ENCODE results near the gene SLC44A1.

Gene SLC44A1

GRCh38 chr9:105275938-105276337 is 31.5 kb downstream of the SLC44A1 start:
- no peak for DNase-seq

- no peak for DNase-seq
Measured at GRCh38 chr9:105278751-105279150, 34.3 kb downstream of the SLC44A1 start.

GRCh38 chr9:105280691-105281090 is 36.2 kb downstream of the SLC44A1 start:
- no peak for DNase-seq

DNA sequence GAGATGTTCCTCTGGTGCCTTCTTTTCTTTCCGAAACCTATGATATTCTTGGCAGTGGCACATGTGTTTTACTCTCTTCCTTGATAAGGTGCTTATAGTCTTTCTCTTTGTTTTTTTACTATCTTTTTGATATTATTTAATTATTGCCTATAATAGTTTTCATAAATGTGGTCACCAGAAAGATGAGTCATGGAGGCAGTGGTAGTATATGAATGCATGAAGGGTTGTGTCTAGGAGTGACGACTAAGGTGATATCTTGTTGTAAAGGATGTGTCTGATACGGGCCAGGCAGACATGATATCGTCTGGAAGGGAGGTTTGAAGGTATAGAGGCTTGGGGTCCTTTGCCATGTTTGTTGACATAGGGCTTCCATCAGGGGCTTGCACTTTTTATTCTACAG is 36.8 kb downstream of the SLC44A1 start:
- no peak for DNase-seq

DNA sequence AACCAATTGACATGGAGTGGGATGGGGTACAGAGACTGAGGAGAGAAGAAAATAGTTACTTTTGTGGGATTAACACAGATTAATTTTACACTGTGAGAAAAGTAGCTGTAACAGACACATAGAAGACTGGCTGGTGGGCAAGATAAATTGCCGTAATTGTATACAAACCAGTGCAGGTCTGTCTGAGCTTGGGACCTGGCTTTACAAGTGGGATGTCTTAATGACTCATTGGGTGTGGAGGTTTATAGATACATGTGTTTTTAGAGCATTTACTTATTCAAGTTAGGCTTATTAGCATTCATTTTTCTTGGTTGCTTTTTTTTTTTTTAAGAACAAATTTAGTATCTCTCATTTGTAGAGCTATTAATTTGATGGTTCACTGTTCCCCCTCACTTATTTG is 37.5 kb downstream of the SLC44A1 start:
- no peak for DNase-seq

DNA sequence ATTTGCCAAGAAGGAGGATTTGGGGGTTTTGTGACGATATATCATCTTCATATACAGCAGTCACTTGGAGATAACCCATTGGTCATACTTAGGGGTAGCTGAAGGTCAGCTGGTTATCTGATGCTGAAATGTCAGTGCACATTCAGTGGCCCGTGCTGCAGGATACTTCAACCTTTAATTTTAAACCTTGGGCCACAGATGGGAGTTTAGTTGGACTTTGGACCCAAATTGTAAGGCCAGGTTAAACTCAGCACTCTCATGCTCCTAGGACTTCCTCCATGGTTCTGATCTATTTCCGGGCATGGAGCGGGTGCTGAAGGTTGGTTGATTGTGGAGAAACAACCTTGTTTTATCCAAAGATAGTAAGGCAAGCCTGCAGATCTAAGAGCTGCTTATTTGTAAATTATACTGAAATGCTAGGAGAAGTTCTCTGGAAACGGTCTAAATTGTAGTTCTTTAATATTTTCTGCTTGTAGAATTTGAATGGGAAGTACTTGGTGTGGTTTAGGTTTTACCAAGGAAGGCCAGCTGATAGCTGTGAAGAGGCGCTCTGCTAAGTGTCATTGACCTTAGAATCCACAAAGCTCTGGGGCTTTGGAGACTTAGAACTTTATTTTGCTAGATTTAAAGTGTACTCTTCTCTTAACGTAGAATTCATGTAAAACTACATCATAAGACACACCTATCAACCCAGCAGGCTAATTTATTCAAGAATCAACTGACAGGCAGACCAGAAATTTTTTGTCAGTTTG is 38.6 kb downstream of the SLC44A1 start:
- no peak for DNase-seq

DNA sequence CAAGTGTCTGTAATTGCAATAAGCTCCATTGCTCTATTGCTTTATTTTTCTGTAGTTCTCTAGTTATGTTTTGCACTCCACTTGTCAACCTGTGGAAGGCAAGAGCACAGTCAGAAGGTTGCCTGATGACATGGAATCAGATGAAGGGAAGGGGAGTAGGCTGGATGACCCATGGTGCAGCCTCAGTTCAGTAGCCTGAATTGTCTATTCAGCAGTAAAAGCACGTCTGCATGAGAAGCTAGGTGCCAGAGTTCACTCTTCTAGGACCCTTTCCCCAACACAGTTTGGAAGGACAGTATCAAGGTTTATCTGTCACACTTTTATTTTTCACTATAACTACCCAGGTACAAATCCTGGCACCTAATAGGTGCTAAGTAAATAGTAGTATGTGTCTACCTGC is 39.3 kb downstream of the SLC44A1 start:
- no peak for DNase-seq

GRCh38 chr9:105284463-105284862 is 40.0 kb downstream of the SLC44A1 start:
- no peak for DNase-seq

- DNase-seq: no peak
Measured at GRCh38 chr9:105286098-105286497, 41.6 kb downstream of the SLC44A1 start.

GRCh38 chr9:105289305-105289704 is 44.9 kb downstream of the SLC44A1 start:
- no peak for DNase-seq

DNA sequence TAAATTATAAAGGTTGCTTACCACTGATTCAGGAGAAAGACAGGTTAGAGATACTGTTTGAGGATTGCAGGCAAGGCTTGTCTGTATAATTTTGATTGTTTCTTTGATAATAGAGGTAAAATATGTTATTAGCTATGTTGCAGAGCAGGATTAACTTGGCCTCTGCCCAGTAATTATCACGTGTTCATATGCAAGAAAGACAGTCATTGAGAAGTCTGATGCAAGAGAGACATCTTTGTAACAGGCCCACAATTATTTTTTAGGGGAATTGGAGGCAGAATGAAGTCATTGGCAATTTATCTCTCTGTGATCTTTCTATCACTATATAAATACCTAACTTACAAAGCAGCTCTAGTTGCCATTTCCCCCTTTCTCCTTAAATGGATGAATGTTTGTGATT is 46.0 kb downstream of the SLC44A1 start:
- DNase-seq: no peak

GRCh38 chr9:105290954-105291353 is 46.5 kb downstream of the SLC44A1 start:
- no peak for DNase-seq

- no peak for DNase-seq
Measured at GRCh38 chr9:105291422-105291859, 47.0 kb downstream of the SLC44A1 start.

GRCh38 chr9:105291938-105292337 is 47.5 kb downstream of the SLC44A1 start:
- no peak for DNase-seq

- no peak for DNase-seq
Measured at GRCh38 chr9:105293408-105293807, 49.0 kb downstream of the SLC44A1 start.

DNA sequence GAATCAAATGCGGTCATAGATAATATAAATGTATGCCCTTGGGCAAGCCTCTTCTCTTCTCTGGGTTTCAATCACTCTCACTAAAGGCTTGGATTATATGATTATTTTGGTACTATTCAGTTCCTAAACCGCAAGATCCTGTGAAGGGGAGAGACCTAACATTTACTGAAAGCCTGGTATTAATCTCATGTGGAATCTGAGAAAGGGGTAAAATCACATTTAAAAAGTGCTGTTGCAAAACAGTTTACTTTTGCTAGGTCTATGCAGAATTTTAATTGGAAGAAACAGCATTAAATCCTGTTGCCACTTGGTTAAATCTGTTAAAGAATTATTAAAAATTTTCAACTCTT is 50.7 kb downstream of the SLC44A1 start:
- no peak for DNase-seq

DNA sequence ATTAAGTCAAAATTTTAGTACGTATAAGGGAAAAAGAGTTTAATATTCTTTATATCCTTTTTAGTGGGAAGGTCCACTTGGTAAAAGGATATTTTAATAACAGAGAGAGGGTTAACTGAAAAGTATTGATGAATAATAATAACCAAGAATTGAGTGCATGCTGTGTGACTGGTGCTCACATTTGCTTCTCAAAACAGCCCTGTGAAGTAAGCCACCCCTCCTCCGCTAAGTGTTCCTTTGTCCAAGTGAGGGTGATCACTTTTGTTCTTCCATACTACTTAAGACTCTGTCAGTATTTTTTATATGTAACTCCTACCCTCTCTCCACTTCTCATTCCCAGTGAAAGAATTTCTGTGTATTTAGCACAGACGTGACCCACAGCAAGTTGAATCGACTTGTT is 51.5 kb downstream of the SLC44A1 start:
- DNase-seq: no peak

- no peak for DNase-seq
Measured at GRCh38 chr9:105296445-105296844, 52.0 kb downstream of the SLC44A1 start.

DNA sequence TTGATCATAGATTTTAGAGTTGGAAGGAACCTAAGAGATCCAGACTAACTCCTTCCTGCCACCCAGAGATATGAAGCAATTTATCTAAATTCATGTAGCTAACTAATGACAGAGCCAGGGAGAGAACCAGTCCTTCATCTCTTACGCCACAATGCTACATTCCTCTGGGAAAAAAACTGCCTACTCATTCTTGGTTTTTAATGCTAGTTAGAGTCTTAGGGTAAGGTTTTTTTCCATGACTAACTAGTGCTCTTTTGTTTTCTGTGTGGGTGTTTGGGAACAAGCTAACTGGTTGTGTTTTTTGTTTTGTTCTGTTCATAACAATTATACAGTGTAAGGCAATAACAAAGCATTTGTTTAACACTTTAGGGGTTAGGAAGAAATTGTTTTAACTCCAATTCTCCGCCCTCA is 52.4 kb downstream of the SLC44A1 start:
- no peak for DNase-seq

- DNase-seq: no peak
Measured at GRCh38 chr9:105297442-105298075, 53.1 kb downstream of the SLC44A1 start.

- DNase-seq: no peak
Measured at GRCh38 chr9:105299190-105299854, 54.9 kb downstream of the SLC44A1 start.

DNA sequence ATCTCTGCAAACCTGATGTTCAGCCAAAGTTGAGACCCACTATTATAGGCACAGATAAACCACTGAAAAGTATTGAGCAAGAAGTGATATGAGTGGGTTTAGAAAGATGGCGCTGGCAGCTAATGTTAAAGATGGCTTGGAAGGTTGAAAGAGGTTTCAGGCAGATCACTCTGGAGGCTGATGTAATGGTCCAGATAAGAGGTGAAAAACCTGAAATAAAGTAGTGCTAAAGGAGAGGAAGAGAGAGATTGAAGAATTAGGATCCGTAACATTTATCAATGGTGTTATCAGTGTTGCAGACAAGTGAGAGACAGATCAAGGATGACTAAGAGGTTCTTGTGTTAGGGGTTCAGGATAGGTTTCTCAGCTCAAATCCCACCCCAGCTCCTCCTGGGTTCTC is 58.3 kb downstream of the SLC44A1 start:
- no peak for DNase-seq

- DNase-seq: no peak
Measured at GRCh38 chr9:105305856-105306255, 61.4 kb downstream of the SLC44A1 start.
